NCI-H2081 treated with DMSO at 0.1 percent for 48 hours (cell line): ENCODE data around the gene SLC35F3.
"Not testable (repeated sequence)": the region's sequence is repeated elsewhere in the genome, so short reads cannot be mapped to it uniquely, and the experiment has no call there.

Experiments used
- DNase-seq: peaks from one replicate; lab custom pipeline; 2025; lab: John Stamatoyannopoulos, UW

SLC35F3 gene

GRCh38 chr1:234143681-234144080, 239.2 kb downstream of the SLC35F3 start:
- no peak for DNase-seq

- no peak for DNase-seq
Measured at GRCh38 chr1:234144901-234145300, 240.4 kb downstream of the SLC35F3 start.

DNA sequence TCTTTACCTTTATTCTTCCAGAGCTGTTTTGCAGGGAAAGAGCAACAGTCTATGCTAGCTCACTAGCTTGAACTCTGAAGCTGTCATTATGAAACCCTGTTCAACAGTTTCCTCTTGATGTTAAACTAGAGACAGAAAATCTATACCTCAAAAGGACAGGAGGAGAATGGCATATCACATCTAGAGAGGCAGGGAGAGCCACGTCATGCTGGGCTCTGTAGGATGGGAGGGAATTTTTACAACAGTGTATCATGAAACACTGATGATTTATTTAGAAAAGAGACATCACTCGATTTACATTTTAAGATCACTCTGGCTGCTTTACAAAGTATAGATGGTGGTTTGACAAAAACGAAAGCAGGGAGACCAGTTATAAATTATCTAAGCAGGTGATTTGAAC, 243.9 kb downstream of the SLC35F3 start:
- DNase-seq, result no peak

- no peak for DNase-seq
Measured at GRCh38 chr1:234148816-234149215, 244.3 kb downstream of the SLC35F3 start.

GRCh38 chr1:234149217-234149616, 244.7 kb downstream of the SLC35F3 start:
- no peak for DNase-seq

GRCh38 chr1:234150892-234151291, 246.4 kb downstream of the SLC35F3 start:
- no peak for DNase-seq

DNA sequence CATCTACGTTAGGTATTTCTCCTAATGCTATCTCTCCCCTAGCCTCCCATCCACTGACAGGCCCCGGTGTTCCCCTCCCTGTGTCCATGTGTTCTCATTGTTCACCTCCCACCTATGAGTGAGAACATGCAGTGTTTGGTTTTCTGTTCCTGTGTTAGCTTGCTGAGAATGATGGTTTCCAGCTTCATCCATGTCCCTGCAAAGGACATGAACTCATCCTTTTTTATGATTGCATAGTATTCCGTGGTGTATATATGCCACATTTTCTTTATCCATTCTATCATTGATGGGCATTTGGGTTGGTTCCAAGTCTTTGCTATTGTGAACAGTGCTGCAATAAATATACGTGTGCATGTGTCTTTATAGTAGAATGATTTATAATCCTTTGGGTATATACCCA, 247.9 kb downstream of the SLC35F3 start:
- not testable (repeated sequence) for DNase-seq

- DNase-seq, result peak; percentile 43
Measured at GRCh38 chr1:234154320-234155251, 250.1 kb downstream of the SLC35F3 start.

- DNase-seq, result no peak
Measured at GRCh38 chr1:234162661-234163060, 258.2 kb downstream of the SLC35F3 start.

- DNase-seq, result no peak
Measured at GRCh38 chr1:234163267-234163919, 258.9 kb downstream of the SLC35F3 start.

- DNase-seq, result no peak
Measured at GRCh38 chr1:234164098-234164709, 259.7 kb downstream of the SLC35F3 start.

DNA sequence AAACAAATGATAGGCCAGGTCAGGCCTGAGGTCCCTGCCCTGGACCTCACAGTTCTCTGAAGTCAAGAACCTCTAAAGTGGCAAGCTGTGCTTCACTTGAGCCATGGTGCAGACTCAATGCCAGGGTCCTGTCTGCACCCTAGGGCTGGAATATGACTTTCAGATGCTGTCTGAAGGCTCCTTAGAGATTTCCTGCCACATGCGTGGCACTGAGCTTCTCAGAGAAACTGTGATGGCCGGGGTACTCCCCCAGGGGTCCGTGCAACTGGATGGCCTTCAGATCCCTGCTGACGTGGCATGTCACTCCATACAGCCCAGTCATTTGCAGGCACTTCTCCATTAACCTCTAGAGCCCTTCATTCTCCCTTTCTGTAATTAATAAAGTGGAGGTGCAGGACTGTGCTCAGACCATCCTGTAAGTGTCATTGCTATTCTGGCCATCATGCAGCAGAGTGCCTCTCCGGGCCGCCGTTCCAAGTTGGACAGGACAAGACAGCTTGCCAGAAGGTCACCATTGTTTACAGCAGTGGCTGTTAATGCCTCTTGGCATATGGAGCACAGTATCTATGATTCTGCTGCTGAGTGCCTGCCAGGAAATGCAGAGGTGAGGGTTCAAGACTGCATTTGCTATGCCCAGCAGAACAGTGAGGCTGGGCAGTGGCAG, 263.7 kb downstream of the SLC35F3 start:
- DNase-seq, result no peak

- DNase-seq, result no peak
Measured at GRCh38 chr1:234169161-234169849, 264.8 kb downstream of the SLC35F3 start.

DNA sequence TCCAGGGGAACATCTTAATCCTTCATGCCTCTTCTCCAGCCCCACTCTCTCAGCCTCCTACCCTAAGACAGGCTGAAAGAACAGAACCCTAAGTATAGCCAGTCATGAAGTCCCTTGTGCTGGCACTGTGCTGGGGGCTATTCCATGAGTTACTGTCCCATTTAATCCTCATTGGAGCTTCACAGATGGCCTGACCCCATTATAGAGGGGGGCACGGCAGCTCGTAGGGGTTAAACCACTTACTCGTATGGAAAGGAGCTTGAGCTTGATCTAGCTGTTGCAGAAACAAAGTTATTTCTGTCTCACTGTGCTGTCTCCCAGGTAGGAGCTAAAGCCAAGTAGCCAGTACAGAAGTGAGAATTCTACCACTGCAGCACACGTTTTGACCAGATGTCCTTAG, 265.6 kb downstream of the SLC35F3 start:
- no peak for DNase-seq

DNA sequence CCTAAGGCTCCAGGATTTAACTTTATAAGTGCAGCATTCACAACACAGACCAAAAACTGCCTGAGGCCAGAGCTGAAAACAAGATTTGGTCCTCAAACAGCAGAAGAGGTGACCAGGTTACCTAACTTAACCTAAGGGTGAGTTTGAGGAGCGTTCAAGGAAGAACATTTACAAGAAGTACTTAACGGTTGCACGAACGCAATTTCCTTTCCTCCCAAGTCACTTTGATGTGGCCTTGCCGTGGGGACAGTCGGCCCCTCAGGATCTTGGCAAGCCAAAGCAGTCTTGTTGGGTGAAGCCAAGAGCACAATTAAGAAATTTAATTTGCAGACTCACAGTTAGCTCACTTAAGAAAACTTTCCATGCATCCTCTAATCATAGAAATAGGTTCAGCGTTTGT, 266.1 kb downstream of the SLC35F3 start:
- DNase-seq, result no peak

GRCh38 chr1:234173968-234174367, 269.5 kb downstream of the SLC35F3 start:
- DNase-seq, result no peak

- DNase-seq, result no peak
Measured at GRCh38 chr1:234175363-234175762, 270.9 kb downstream of the SLC35F3 start.

- no peak for DNase-seq
Measured at GRCh38 chr1:234176000-234176399, 271.5 kb downstream of the SLC35F3 start.

- DNase-seq, result not testable (repeated sequence)
Measured at GRCh38 chr1:234176847-234177246, 272.4 kb downstream of the SLC35F3 start.

GRCh38 chr1:234185438-234185837, 281.0 kb downstream of the SLC35F3 start:
- DNase-seq, result no peak

GRCh38 chr1:234186037-234186688, 281.7 kb downstream of the SLC35F3 start:
- DNase-seq, result no peak
